ENCODE data around the gene ACSF2. TPM values are rescaled to one million over a fixed set of nuclear protein-coding genes. Genes with fewer than 3 reads are reported as not detected.

ACSF2 gene, protein sequence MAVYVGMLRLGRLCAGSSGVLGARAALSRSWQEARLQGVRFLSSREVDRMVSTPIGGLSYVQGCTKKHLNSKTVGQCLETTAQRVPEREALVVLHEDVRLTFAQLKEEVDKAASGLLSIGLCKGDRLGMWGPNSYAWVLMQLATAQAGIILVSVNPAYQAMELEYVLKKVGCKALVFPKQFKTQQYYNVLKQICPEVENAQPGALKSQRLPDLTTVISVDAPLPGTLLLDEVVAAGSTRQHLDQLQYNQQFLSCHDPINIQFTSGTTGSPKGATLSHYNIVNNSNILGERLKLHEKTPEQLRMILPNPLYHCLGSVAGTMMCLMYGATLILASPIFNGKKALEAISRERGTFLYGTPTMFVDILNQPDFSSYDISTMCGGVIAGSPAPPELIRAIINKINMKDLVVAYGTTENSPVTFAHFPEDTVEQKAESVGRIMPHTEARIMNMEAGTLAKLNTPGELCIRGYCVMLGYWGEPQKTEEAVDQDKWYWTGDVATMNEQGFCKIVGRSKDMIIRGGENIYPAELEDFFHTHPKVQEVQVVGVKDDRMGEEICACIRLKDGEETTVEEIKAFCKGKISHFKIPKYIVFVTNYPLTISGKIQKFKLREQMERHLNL
- total RNA-seq, result 100 to 1,000 TPM in 3 of 5 donors, 10 to 100 TPM in 2; 16.1 to 172 (median 103) TPM
- 10 to 100 TPM; 44.7 to 86.8 (median 49.1) TPM for polyA plus RNA-seq
- long read RNA-seq, donor 1, partial matches to known transcripts, result 5 of 6 reads
- long read RNA-seq, donor 1, other reads (novel, unspliced or antisense), result 0 of 6 reads
- long read RNA-seq, donor 2, partial matches to known transcripts, result 15 of 17 reads
- long read RNA-seq, donor 2, other reads (novel, unspliced or antisense), result 0 of 17 reads
- long read RNA-seq, donor 3, result 0 reads
- long read RNA-seq, donor 4, result 0 reads
- long read RNA-seq, donor 5, partial matches to known transcripts, result 5 of 7 reads
- long read RNA-seq, donor 5, other reads (novel, unspliced or antisense), result 0 of 7 reads
- long read RNA-seq, donor 6, partial matches to known transcripts, result 32 of 36 reads
- long read RNA-seq, donor 6, other reads (novel, unspliced or antisense), result 0 of 36 reads
- long read RNA-seq, donor 7, partial matches to known transcripts, result 13 of 16 reads
- long read RNA-seq, donor 7, other reads (novel, unspliced or antisense), result 0 of 16 reads
- long read RNA-seq, donor 8, partial matches to known transcripts, result 5 of 5 reads
- long read RNA-seq, donor 8, other reads (novel, unspliced or antisense), result 0 of 5 reads
- long read RNA-seq, donor 9, partial matches to known transcripts, result 7 of 10 reads
- long read RNA-seq, donor 9, other reads (novel, unspliced or antisense), result 0 of 10 reads
- long read RNA-seq, donor 10, partial matches to known transcripts, result 0 of 3 reads
- long read RNA-seq, donor 10, other reads (novel, unspliced or antisense), result 0 of 3 reads

DNA sequence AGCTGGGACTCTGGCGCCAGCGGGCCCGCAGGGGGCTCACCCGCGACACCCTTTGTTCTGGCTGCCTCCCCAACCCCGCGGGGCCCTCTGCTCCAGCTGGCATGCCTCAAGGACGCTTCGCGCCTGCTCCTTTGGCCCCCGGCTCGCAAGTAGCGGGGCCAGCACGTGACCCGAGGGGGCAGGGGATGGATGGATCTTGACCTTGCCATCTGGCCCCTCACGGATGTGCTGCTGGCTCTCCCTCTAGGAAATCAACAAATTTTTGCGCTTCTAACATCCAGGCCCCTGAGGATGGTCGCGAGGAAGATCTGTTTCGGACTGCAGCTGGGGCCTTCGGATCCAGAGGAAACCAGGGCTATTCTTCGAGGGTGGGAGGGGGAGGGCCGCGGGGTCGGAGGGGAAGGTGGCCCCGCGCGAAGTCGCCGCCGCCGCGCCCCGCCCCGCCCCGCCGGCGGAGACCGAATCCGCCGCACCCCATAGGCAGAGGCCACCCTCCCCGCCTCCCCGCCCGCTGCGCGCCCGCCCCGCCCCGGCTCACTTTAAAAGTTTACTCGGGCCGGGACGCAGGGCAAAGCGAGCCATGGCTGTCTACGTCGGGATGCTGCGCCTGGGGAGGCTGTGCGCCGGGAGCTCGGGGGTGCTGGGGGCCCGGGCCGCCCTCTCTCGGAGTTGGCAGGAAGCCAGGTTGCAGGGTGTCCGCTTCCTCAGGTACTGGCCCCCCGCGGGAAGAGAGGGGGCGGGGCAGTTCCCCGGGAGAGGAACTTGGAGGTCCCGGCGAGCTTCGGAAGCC, at the start of gene ACSF2:
Gene ACSF2, plus strand, starts transcription at position 537 of the 790 bp plus-strand sequence. Its CDS starts 44 bp downstream, at position 581.
- WGBS, 5 donors, result 0 to 4% (median 2%) methylated on average over 27 to 70 of the region's 70 CpGs
- no peak for TF ChIP-seq EP300 (IDR thresholded peaks at IDR 0.05)
- peak; percentile 21 to 85 (median 67) for TF ChIP-seq POLR2AphosphoS5 (IDR thresholded peaks at IDR 0.05)
- peak in 1 of 4 donors; percentile 39 for TF ChIP-seq POLR2A (IDR thresholded peaks at IDR 0.05)
- TF ChIP-seq, protein P1, sequence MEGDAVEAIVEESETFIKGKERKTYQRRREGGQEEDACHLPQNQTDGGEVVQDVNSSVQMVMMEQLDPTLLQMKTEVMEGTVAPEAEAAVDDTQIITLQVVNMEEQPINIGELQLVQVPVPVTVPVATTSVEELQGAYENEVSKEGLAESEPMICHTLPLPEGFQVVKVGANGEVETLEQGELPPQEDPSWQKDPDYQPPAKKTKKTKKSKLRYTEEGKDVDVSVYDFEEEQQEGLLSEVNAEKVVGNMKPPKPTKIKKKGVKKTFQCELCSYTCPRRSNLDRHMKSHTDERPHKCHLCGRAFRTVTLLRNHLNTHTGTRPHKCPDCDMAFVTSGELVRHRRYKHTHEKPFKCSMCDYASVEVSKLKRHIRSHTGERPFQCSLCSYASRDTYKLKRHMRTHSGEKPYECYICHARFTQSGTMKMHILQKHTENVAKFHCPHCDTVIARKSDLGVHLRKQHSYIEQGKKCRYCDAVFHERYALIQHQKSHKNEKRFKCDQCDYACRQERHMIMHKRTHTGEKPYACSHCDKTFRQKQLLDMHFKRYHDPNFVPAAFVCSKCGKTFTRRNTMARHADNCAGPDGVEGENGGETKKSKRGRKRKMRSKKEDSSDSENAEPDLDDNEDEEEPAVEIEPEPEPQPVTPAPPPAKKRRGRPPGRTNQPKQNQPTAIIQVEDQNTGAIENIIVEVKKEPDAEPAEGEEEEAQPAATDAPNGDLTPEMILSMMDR (IDR thresholded peaks at IDR 0.05), result no peak
- intact Hi-C loops (cut with DNase I; ENCODE audit: low total_unique reads), result no loop called here
- Histone ChIP-seq H3K9me3 (no peaks in the 10 kb centered on the region), H3K27ac (peak within 1 kb of the TSS; percentile 83 to 89 (median 85)), H3K27me3 (no peaks in the 10 kb centered on the region), H3K4me1 (peaks cover 38 to 81% (median 62%) of the 10 kb centered on the region in 4 donors), H3K36me3 (no peaks in the 10 kb centered on the region), H3K4me3 (peak within 1 kb of the TSS; percentile 73 to 87 (median 80))
- DNase-seq, result peak; percentile 82 to 90

DNA sequence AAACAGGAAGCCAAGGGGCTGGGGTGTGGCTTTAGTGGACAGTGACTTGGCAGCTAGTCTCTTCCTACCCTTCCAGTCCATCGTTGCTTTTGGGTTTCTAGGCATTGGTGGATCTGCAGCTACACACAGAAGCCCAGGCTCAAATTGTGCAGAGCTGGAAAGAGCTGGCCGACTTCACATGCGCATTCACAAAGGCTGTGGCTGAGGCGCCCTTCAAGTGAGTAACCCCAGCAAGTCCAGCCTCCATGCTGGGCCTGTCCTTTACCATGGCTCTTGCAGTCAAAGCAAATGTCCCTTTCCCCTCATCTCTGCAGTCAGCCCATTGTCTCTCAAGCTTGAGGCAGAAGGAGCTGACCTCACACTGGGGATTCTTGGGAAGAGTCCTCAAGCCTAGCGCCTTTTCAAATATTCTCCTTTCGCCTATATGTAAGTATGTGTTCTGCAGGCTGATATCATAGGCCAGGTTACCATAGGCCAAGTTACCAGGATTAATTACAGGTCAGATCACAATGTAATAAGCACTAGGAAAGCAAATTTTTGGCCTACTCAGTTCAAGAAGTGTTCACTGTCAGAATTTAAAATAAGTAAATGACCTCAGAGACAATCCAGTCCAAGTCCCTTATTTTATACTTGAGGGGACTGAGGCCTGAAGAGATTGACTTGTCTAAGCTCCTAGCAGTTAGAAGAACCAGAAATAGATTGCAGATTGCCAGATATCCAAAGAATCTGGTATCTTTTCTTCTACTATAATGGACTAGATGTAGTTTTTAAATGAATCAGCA, 46.5 kb upstream of the ACSF2 start:
- DNase-seq, result no peak
- Histone ChIP-seq H3K9me3 (no peaks in the 10 kb centered on the region), H3K4me3 (no peak overlapping the region), H3K27ac (no peak overlapping the region), H3K27me3 (no peaks in the 10 kb centered on the region), H3K36me3 (peaks cover 35 to 55% (median 46%) of the 10 kb centered on the region in 4 donors), H3K4me1 (peaks cover 0 to 5% (median 0%) of the 10 kb centered on the region in 4 donors)
- 88 to 94% (median 91%) methylated on average over 6 of the region's 6 CpGs for WGBS, 5 donors
- intact Hi-C loops (cut with DNase I; ENCODE audit: low total_unique reads), result no loop called here
- TF ChIP-seq, protein P1 (IDR thresholded peaks at IDR 0.05), result no peak
- TF ChIP-seq POLR2AphosphoS5 (IDR thresholded peaks at IDR 0.05), result no peak
- TF ChIP-seq EP300 (IDR thresholded peaks at IDR 0.05), result no peak

DNA sequence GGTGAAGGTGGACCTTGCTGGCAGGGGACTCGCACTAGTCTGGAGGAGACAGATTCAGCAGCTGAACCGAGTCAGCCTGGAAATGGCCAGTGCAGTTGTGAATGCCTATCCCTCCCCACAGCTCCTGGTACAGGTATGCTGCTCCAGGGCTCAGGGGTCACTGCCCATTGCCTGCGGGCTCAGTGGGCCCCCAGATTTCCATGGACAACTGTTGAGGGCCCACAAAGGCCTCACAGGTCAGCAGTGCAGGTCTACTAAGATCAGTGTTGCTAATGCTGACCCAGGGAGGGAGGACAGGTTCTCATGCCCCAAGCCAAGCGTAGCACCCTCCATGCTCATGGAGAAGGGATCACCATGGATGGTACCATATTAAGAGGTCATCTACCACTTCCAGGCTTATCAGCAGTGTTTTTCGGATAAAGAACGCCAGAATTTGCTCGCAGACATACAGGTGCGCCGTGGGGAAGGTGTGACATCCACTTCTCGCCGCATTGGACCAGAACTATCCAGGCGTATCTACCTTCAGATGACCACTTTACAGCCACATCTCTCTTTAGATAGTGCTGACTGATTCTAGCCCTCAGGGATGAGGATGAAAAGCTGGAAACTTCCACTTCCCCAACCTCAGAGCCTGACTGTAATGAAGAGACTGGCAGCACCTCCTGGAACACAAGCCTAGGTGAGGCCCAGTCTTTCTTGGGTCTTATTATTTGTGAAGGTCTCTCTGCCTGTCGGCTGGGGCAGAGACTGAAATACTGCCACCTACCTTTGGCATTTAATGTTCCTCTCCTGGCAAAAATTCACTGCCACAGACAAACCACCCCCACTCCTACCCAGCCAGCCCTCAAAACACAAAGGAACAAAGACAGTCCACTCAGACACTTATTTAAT, 45.4 kb upstream of the ACSF2 start:
- H3K4me3 ChIP-seq, result no peak overlapping the region
- no peak overlapping the region for H3K27ac ChIP-seq
- 84 to 91% (median 87%) methylated on average over 11 to 13 of the region's 13 CpGs for WGBS, 5 donors
- intact Hi-C loops (cut with DNase I; ENCODE audit: low total_unique reads), result no loop called here
- H3K4me1 ChIP-seq, result peaks cover 0 to 5% (median 0%) of the 10 kb centered on the region in 4 donors
- no peak for DNase-seq
- H3K9me3 ChIP-seq, result no peaks in the 10 kb centered on the region
- TF ChIP-seq, protein P1 (IDR thresholded peaks at IDR 0.05), result no peak
- no peak for TF ChIP-seq POLR2AphosphoS5 (IDR thresholded peaks at IDR 0.05)
- TF ChIP-seq EP300 (IDR thresholded peaks at IDR 0.05), result no peak
- no peak for TF ChIP-seq POLR2A (IDR thresholded peaks at IDR 0.05)
- H3K36me3 ChIP-seq, result peaks cover 46 to 66% (median 57%) of the 10 kb centered on the region in 4 donors
- H3K27me3 ChIP-seq, result no peaks in the 10 kb centered on the region
